ENCODE data around the gene ACER3.

DNA sequence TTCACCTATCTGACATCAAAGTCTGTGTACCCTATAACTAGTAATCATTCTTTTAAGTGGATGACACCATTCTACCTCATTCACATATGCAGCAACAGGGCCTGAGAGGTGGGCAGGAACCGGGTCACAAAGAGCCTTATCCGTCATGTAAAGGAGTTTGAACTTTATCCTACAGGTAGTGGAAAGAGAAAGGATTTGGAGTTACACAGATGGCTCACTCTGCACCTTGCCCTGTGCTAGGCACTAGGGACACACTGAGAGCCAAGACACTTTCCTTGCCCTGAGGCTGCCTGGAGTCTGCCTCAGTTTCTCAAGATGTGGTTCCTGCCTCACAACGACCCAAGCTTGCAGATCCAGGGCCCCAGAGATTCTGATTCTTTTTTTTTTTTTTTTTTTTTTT lies 14.3 kb upstream of the ACER3 start:
- TF ChIP-seq, protein P1, sequence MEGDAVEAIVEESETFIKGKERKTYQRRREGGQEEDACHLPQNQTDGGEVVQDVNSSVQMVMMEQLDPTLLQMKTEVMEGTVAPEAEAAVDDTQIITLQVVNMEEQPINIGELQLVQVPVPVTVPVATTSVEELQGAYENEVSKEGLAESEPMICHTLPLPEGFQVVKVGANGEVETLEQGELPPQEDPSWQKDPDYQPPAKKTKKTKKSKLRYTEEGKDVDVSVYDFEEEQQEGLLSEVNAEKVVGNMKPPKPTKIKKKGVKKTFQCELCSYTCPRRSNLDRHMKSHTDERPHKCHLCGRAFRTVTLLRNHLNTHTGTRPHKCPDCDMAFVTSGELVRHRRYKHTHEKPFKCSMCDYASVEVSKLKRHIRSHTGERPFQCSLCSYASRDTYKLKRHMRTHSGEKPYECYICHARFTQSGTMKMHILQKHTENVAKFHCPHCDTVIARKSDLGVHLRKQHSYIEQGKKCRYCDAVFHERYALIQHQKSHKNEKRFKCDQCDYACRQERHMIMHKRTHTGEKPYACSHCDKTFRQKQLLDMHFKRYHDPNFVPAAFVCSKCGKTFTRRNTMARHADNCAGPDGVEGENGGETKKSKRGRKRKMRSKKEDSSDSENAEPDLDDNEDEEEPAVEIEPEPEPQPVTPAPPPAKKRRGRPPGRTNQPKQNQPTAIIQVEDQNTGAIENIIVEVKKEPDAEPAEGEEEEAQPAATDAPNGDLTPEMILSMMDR (IDR thresholded peaks at IDR 0.05): no peak
- no peak for TF ChIP-seq POLR2A (IDR thresholded peaks at IDR 0.05)

All from heart left ventricle (tissue), 13 donors.